Mesothelial cell of epicardium (in vitro differentiated cells): ENCODE data around the gene JUNB. TPM values are rescaled to one million over a fixed set of nuclear protein-coding genes. Genes with fewer than 3 reads are reported as not detected.
A peak's percentile ranks its signal among the peaks of the same experiment; 100 is the strongest.

Source experiments
- DNase-seq, 2 experiments: peaks; one replicate each; pipeline ENCODE4 v3.0.0; 2021; ENCODE audit warnings: low spot score in 2 of 2; ENCODE audit not compliant: unreplicated experiment in 2 of 2
- H3K27ac Mint-ChIP-seq: 2 replicates; pipeline ENCODE4 v1.8.0; 2021; ENCODE audit warnings: mixed read lengths
- H3K27me3 Mint-ChIP-seq: 2 replicates; pipeline ENCODE4 v1.8.0; 2021; ENCODE audit warnings: low read depth, mixed read lengths
- H3K36me3 Mint-ChIP-seq: 2 replicates; pipeline ENCODE4 v1.8.0; 2021; ENCODE audit warnings: mixed read lengths
- H3K4me1 Mint-ChIP-seq: 2 replicates; pipeline ENCODE4 v1.8.0; 2021; ENCODE audit warnings: mixed read lengths
- H3K4me3 Mint-ChIP-seq: 2 replicates; pipeline ENCODE4 v1.8.0; 2021; ENCODE audit warnings: mild to moderate bottlenecking, moderate library complexity, mixed read lengths
- H3K9me3 Mint-ChIP-seq: 2 replicates; pipeline ENCODE4 v1.8.0; 2021; ENCODE audit warnings: mixed read lengths
- total RNA-seq: library from RNA; stranded (reverse); gene quantifications from 3 replicates; pipeline ENCODE4 v1.2.1, GENCODE V29; 2021
- TF ChIP-seq, protein P1 (sequence below): fragments of 200-600 bp; sonication (generic); IDR thresholded peaks from one replicate; pipeline ENCODE4 v1.5.0; 2021; ENCODE audit warnings: antibody characterized with exemption; ENCODE audit not compliant: unreplicated experiment

JUNB gene
- total RNA-seq, 1 donor from 2014 or later = 160 TPM

DNA sequence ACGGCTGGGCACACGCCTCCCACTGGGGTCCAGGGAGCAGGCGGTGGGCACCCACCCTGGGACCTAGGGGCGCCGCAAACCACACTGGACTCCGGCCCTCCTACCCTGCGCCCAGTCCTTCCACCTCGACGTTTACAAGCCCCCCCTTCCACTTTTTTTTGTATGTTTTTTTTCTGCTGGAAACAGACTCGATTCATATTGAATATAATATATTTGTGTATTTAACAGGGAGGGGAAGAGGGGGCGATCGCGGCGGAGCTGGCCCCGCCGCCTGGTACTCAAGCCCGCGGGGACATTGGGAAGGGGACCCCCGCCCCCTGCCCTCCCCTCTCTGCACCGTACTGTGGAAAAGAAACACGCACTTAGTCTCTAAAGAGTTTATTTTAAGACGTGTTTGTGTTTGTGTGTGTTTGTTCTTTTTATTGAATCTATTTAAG lies 1.6 kb downstream of the JUNB start:
- no peak for DNase-seq
- Mint-ChIP-seq H3K36me3 (peaks cover 2% of the 10 kb centered on the region), H3K4me3 (peak overlapping the region; percentile 93), H3K4me1 (peaks cover 40% of the 10 kb centered on the region), H3K27ac (peak overlapping the region; percentile 99), H3K27me3 (no peaks in the 10 kb centered on the region), H3K9me3 (no peaks in the 10 kb centered on the region)
- TF ChIP-seq, protein P1, sequence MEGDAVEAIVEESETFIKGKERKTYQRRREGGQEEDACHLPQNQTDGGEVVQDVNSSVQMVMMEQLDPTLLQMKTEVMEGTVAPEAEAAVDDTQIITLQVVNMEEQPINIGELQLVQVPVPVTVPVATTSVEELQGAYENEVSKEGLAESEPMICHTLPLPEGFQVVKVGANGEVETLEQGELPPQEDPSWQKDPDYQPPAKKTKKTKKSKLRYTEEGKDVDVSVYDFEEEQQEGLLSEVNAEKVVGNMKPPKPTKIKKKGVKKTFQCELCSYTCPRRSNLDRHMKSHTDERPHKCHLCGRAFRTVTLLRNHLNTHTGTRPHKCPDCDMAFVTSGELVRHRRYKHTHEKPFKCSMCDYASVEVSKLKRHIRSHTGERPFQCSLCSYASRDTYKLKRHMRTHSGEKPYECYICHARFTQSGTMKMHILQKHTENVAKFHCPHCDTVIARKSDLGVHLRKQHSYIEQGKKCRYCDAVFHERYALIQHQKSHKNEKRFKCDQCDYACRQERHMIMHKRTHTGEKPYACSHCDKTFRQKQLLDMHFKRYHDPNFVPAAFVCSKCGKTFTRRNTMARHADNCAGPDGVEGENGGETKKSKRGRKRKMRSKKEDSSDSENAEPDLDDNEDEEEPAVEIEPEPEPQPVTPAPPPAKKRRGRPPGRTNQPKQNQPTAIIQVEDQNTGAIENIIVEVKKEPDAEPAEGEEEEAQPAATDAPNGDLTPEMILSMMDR = no peak

DNA sequence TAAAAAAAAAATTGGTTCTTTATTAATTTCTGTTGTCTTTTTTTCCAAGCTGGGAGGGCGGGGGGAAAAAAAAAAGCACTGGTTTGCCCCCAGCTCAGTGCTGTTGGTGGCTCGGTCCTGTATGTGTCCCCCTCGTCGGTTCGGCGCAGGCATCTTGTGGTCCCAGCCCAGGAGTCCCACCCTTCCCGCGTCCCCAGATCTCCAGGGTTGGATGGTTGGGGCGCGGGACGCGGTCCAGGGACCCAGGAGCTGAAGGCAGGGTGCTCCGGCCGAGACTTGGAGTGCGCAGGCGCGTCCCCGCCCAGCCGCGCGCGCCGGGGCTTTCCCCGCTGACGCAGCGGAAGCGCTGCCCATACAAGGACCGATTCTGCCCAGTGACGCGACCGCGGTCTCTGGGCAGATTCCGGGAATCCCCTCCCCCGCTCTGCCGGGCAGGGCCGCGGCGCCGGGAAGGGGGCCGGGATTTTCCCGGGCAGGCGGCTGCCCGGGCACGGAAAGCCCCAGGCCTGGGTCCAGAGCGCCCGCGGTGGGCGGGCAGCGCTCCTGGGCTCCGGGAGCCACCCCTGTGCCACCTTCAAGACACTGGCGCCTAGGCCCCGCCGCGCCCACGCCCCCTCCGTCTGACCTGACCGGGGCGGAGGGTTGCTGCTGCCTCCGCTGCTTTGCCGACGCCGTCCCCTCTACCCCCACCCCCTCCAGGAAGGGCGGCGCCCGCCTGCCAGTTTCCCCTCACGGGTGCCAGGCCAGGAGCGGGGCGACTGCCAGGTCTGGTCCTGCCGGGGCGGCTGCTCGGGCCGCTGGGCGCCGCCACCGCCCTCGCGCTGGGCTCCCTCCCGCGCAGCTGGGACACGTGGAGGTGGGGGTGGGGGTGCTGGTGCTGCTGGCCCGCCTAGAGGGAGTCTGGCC lies 2.3 kb downstream of the JUNB start:
- H3K36me3 Mint-ChIP-seq = peaks cover 2% of the 10 kb centered on the region
- peak overlapping the region; percentile 93 for H3K4me3 Mint-ChIP-seq
- H3K27me3 Mint-ChIP-seq = no peaks in the 10 kb centered on the region
- H3K27ac Mint-ChIP-seq = peak overlapping the region; percentile 99
- H3K9me3 Mint-ChIP-seq = no peaks in the 10 kb centered on the region
- TF ChIP-seq, protein P1 = no peak
- DNase-seq = peak; percentile 94 to 96
- H3K4me1 Mint-ChIP-seq = peaks cover 33% of the 10 kb centered on the region

DNA sequence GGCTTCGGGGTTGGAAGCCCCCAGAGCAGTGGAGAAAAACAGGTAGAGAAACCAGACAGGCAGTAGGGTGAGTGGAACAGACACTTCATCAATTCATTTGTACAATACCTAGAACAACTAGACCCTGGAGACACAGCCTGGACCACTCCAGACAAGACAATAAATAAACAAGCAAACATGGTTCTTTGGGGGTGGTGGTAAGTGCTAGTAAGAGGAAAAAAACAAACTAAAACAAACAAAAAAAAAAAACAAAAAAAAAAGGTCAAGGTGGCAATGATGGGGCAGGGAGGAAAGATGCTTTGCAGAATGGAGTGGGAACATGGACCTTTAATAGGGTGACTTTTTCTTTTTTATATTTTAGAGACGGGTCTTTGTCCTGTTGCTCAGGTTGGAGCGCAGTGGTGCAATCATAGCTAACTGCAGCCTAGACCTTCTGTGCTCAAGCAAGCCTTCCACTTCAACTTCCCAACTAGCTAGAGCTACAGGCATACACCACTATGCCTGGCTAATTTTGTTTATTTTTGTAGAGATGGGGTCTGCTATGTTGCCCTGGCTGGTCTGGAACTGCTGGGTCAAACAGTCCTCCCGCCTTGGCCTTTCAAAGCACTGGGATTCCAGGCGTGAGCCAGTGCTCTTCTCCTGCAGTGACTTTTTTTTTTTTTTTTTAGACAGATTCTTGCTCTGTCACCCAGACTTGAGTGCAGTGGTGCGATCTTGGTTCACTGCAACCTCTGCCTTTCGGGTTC lies 3.1 kb downstream of the JUNB start:
- TF ChIP-seq, protein P1 = no peak
- Mint-ChIP-seq H3K27ac (peak overlapping the region; percentile 93), H3K9me3 (no peaks in the 10 kb centered on the region), H3K4me3 (peak overlapping the region; percentile 55), H3K4me1 (peaks cover 25% of the 10 kb centered on the region), H3K36me3 (peaks cover 2% of the 10 kb centered on the region), H3K27me3 (no peaks in the 10 kb centered on the region)
- DNase-seq = no peak

GRCh38 chr19:12794971-12795381 lies 3.7 kb downstream of the JUNB start:
- H3K9me3 Mint-ChIP-seq = no peaks in the 10 kb centered on the region
- H3K27me3 Mint-ChIP-seq = no peaks in the 10 kb centered on the region
- DNase-seq = no peak
- TF ChIP-seq, protein P1 = no peak
- peaks cover 2% of the 10 kb centered on the region for H3K36me3 Mint-ChIP-seq
- peak overlapping the region; percentile 55 for H3K4me3 Mint-ChIP-seq
- peaks cover 28% of the 10 kb centered on the region for H3K4me1 Mint-ChIP-seq
- H3K27ac Mint-ChIP-seq = no peak overlapping the region

DNA sequence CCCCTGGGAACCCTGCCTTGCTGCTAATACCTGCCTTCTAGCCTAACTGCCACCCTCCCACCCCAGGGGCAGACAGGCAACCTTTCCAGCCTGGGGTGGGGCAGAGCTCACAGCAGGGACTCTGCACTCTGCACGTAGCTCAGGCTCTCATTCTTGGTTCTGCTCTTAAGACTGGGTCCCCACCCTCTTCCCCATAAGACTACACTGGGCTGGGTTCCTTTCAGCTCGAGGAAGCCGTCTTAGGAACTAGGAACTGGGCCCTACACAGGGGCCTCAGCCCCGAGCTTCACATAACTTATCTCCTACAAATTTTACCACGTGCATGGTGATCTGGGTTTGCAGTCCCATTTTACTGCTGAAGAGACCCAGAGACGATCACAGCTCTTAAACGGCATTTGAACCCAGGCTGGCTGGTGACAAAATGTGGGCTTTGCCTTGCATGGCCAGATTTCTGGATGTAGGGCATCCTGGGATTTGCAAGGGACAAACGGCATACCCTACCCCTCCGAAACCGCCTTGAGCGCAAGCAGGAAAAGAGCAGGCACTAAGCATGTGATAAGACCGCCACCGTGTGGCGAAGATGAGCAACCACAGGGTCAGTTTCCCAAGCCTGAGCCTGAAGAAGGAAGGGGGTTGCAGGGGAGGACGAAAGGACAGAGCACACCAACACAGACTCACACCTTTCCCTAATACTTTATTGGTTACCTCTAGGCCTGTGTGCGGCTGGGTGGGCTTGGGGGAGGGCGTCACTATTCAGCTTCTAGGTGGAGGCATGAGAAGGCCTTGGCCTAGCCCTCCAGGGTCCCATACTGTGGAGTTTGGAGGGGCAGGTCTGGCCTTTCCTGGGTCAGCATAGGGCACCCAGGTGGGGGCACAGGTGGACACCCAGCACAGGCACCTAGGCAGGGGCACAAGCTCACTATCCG lies 5.1 kb downstream of the JUNB start:
- Mint-ChIP-seq H3K4me1 (peaks cover 29% of the 10 kb centered on the region), H3K27me3 (no peaks in the 10 kb centered on the region), H3K9me3 (no peaks in the 10 kb centered on the region), H3K27ac (peak overlapping the region; percentile 72), H3K4me3 (no peak overlapping the region), H3K36me3 (peaks cover 2% of the 10 kb centered on the region)
- TF ChIP-seq, protein P1 = peak; percentile 92
- DNase-seq = peak in 1 of 2 experiments; percentile 81
